Stimulated activated CD8-positive, alpha-beta memory T cell treated with anti-CD3 and anti-CD28 coated beads, Interleukin-12 subunit alpha, Interleukin-12 subunit beta, amount 100 ng/mL, for 4 hours (primary cell): Measurements from ENCODE around the gene COG7.
"Not testable (repeated sequence)": the region's sequence is repeated elsewhere in the genome, so short reads cannot be mapped to it uniquely, and the experiment has no call there.

Source experiments
- DNase-seq: peaks from one replicate; pipeline ENCODE4 v3.0.0-alpha.2; 2020; ENCODE audit warnings: low read depth

COG7 gene

GRCh38 chr16:23452572-23453337 lies at the start of gene COG7:
Gene COG7 (minus strand): TSS chr16:23453189. CDS start chr16:23452994, 195 bp downstream.
- DNase-seq: peak; percentile 68

GRCh38 chr16:23502466-23502865 lies 49.5 kb upstream of the COG7 start:
- DNase-seq: no peak

GRCh38 chr16:23501291-23501690 lies 48.3 kb upstream of the COG7 start:
- no peak for DNase-seq

GRCh38 chr16:23500862-23501225 lies 47.9 kb upstream of the COG7 start:
- DNase-seq: no peak

GRCh38 chr16:23500212-23500861 lies 47.3 kb upstream of the COG7 start:
- no peak for DNase-seq

GRCh38 chr16:23499801-23500200 lies 46.8 kb upstream of the COG7 start:
- DNase-seq: no peak

- DNase-seq: no peak
Observed at GRCh38 chr16:23498863-23499262, 45.9 kb upstream of the COG7 start.

- DNase-seq: no peak
Observed at GRCh38 chr16:23497543-23497868, 44.5 kb upstream of the COG7 start.

GRCh38 chr16:23496821-23497542 lies 44.0 kb upstream of the COG7 start:
- no peak for DNase-seq

GRCh38 chr16:23495671-23496070 lies 42.7 kb upstream of the COG7 start:
- no peak for DNase-seq

GRCh38 chr16:23494188-23494587 lies 41.2 kb upstream of the COG7 start:
- no peak for DNase-seq

GRCh38 chr16:23491490-23492391 lies 38.8 kb upstream of the COG7 start:
- no peak for DNase-seq

GRCh38 chr16:23486480-23486879 lies 33.5 kb upstream of the COG7 start:
- no peak for DNase-seq

GRCh38 chr16:23485841-23486240 lies 32.9 kb upstream of the COG7 start:
- no peak for DNase-seq

- no peak for DNase-seq
Observed at GRCh38 chr16:23485257-23485614, 32.2 kb upstream of the COG7 start.

- no peak for DNase-seq
Observed at GRCh38 chr16:23484510-23485256, 31.7 kb upstream of the COG7 start.

GRCh38 chr16:23483492-23483891 lies 30.5 kb upstream of the COG7 start:
- DNase-seq: not testable (repeated sequence)

GRCh38 chr16:23482778-23483177 lies 29.8 kb upstream of the COG7 start:
- peak; percentile 41 for DNase-seq

- DNase-seq: no peak
Observed at GRCh38 chr16:23480257-23480656, 27.3 kb upstream of the COG7 start.

GRCh38 chr16:23479138-23479537 lies 26.1 kb upstream of the COG7 start:
- no peak for DNase-seq

- DNase-seq: no peak
Observed at GRCh38 chr16:23478566-23478965, 25.6 kb upstream of the COG7 start.

- DNase-seq: no peak
Observed at GRCh38 chr16:23476289-23476688, 23.3 kb upstream of the COG7 start.
